Heart left ventricle (tissue), 16 donors: ENCODE results near the gene KCND1. TPM values are rescaled to one million over a fixed set of nuclear protein-coding genes. Genes with fewer than 3 reads are reported as not detected.
A peak's percentile ranks its signal among the peaks of the same experiment; 100 is the strongest.

Experiments
- ATAC-seq, 4 donors: fragments of 200-7000 bp; cut with Tn5 transposase; one replicate each; pipeline ENCODE4 v1.9.1; 2020 to 2022; ENCODE audit warnings: moderate library complexity in 4 of 4, mild to moderate bottlenecking in 3 of 4, moderate number of reproducible peaks in 1 of 4
- DNase-seq, 5 donors: peaks; one replicate each; pipeline ENCODE4 v3.0.0-alpha.2; 2020
- H3K27ac ChIP-seq, 12 donors: fragments of 200-600 bp; sonication (generic) in 4 of 12; one replicate each; pipeline versions ENCODE4 v1.5.0 to v1.8.0; 2016 to 2022; ENCODE audit warnings: mild to moderate bottlenecking in 2 of 12
- H3K27me3 ChIP-seq, 9 donors: fragments of 200-600 bp; sonication (generic) in 2 of 9; one replicate each; pipeline versions ENCODE4 v1.5.1 to v1.8.0; 2016 to 2022; ENCODE audit warnings: mild to moderate bottlenecking in 3 of 9
- H3K36me3 ChIP-seq, 9 donors: fragments of 200-600 bp; sonication (generic) in 2 of 9; one replicate each; pipeline versions ENCODE4 v1.5.0 to v1.8.0; 2018 to 2022; ENCODE audit warnings: mild to moderate bottlenecking in 2 of 9
- H3K4me1 ChIP-seq, 12 donors: fragments of 200-600 bp; sonication (generic) in 4 of 12; one replicate each; pipeline versions ENCODE4 v1.5.0 to v1.8.0; 2016 to 2022; ENCODE audit warnings: mild to moderate bottlenecking in 3 of 12
- H3K4me3 ChIP-seq, 12 donors: fragments of 200-600 bp; sonication (generic) in 4 of 12; one replicate each; pipeline versions ENCODE4 v1.5.0 to v1.8.0; 2017 to 2022; ENCODE audit warnings: mild to moderate bottlenecking in 9 of 12, moderate library complexity in 4 of 12
- H3K9me3 ChIP-seq, 12 donors: fragments of 200-600 bp; sonication (generic) in 4 of 12; one replicate each; pipeline versions ENCODE4 v1.5.0 to v1.8.0; 2016 to 2022; ENCODE audit warnings: mild to moderate bottlenecking in 1 of 12
- CTCF ChIP-seq, 12 donors: fragments of 200-600 bp; sonication (generic) in 4 of 12; IDR thresholded peaks; one replicate each; pipeline versions ENCODE4 v1.5.0 to v1.8.0; 2018 to 2022; ENCODE audit warnings: antibody characterized with exemption in 12 of 12, mild to moderate bottlenecking in 5 of 12
- POLR2A ChIP-seq, 2 donors: fragments of 450-650 bp; IDR thresholded peaks; one replicate each; pipeline ENCODE4 v1.6.1; 2017; ENCODE audit warnings: antibody characterized with exemption in 2 of 2, mild to moderate bottlenecking in 2 of 2, moderate library complexity in 2 of 2
- WGBS, 4 donors: extraction: QIAGEN DNeasy Blood & Tissue Kit in 2 of 4; methylation state at CpG; one replicate each; pipeline versions ENCODE4 v1.1.5 to v1.1.7; 2013 to 2018; 5-methylcytosine and 5-hydroxymethylcytosine counted together
- intact Hi-C, 10 donors: fragments of 100-400 bp; cut with DNase I; formaldehyde crosslinking; loops; one replicate each; pipeline versions ENCODE4 v1.11.1 to v1.14.2; 2022
- polyA plus RNA-seq, 2 donors: library from polyadenylated mRNA; stranded (reverse); fragments of 200-250 nt; gene quantifications; one replicate each; pipeline ENCODE4 v1.2.3, GENCODE V29; 2013
- total RNA-seq, 9 donors: library from RNA; depleted of rRNA in 2 of 9; stranded (reverse); fragments of >200 nt in 2 of 9; fragmentation: NEBNext Ultra II Directional in 3 of 9; extraction: Animal tissue kit (Norgen Biotek cat#: 25700) in 3 of 9; gene quantifications; one replicate each; pipeline versions ENCODE4 v1.1.0 to v1.2.4, GENCODE V29; 2016 to 2023
- donor health status: ischemic (EF 13 %, LVEDD 7.1; RV severe dilation, severe dysfunction).
- donor health status: healthy with polysubstance abuse.
- donor health status: DM: no; HTN: yes; CAD: no.
- donor health status: DM: no; HTN: no; CAD: no.
- donor health status: ischemic (EF 25% LVEDD 6.9; RV normal size, moderate dysfunction).
- donor health status: ischemic (EF 25% LVEDD 5.7; RV mildly dilated, moderate dysfunction).
- donor health status: healthy.
- donor health status: DM: yes; HTN: yes; CAD: no.
- donor health status: ischemic (EF 35%, LVEDD 5.7; RV mildly dilated, moderate dysfunction).
- donor health status: nonischemic (EF 11% LVEDD 7.7; RV severe dilation, severe dysfunction).
- donor health status: DM: yes; HTN: yes; CAD: no.
- donor health status: PGD.
- donor health status: ischemic (EF 29% LVEDD 5.4; RV normal size, mild dysfunction).
- donor health status: nonischemic (EF 23%, LVEDD 6.1; RV moderate dilation, normal function).

Gene KCND1
- total and polyA plus RNA-seq, 11 donors = 0.09 to 1.5 (median 0.29) TPM

GRCh38 chrX:48956728-48957414 lies 14.8 kb downstream of the KCND1 start:
- Histone ChIP-seq H3K4me1 (peaks cover 0 to 51% (median 23%) of the 10 kb centered on the region in 12 donors), H3K9me3 (peaks cover 0 to 5% (median 0%) of the 10 kb centered on the region in 12 donors), H3K4me3 (peak overlapping the region; percentile 49 to 87 (median 71)), H3K27me3 (no peaks in the 10 kb centered on the region), H3K36me3 (peaks cover 0 to 13% (median 0%) of the 10 kb centered on the region in 9 donors), H3K27ac (peak overlapping the region in 11 of 12 donors; percentile 46 to 99 (median 92))
- WGBS, 4 donors = 1 to 44% (median 19%) methylated on average over 32 to 61 of the region's 61 CpGs
- ATAC-seq (no peak), DNase-seq (peak in 3 of 5 donors; percentile 17 to 33 (median 21))
- intact Hi-C loops = loop anchor here in 5 of 10 donors (5.0 to 10.0 kb wide), 4 partner anchors 45 to 148 kb away; partner anchors contain the start of genes TFE3 (in 4 of the 5) and GRIPAP1 (in 1 of the 5)
- TF ChIP-seq POLR2A (IDR thresholded peaks at IDR 0.05) (no peak), CTCF (IDR thresholded peaks at IDR 0.05) (no peak)

- no peak overlapping the region for H3K4me3 ChIP-seq
- WGBS, 4 donors = 56 to 96% (median 91%) methylated on average over 1 of the region's 1 CpG
- no peaks in the 10 kb centered on the region for H3K9me3 ChIP-seq
- ATAC-seq (no peak), DNase-seq (no peak)
- peaks cover 0 to 7% (median 3%) of the 10 kb centered on the region in 9 donors for H3K36me3 ChIP-seq
- no peak for TF ChIP-seq POLR2A (IDR thresholded peaks at IDR 0.05)
- TF ChIP-seq CTCF (IDR thresholded peaks at IDR 0.05) = no peak
- no peak overlapping the region for H3K27ac ChIP-seq
- peaks cover 0 to 24% (median 3%) of the 10 kb centered on the region in 12 donors for H3K4me1 ChIP-seq
- no peaks in the 10 kb centered on the region for H3K27me3 ChIP-seq
- intact Hi-C loops = no loop called here
These were observed 23.1 kb downstream of the KCND1 start for GRCh38 chrX:48948589-48948988.

GRCh38 chrX:48945517-48946348 lies 25.9 kb downstream of the KCND1 start:
- Histone ChIP-seq H3K36me3 (peaks cover 0 to 16% (median 11%) of the 10 kb centered on the region in 9 donors), H3K27me3 (no peaks in the 10 kb centered on the region), H3K9me3 (no peaks in the 10 kb centered on the region), H3K4me1 (peaks cover 0 to 17% (median 3%) of the 10 kb centered on the region in 12 donors), H3K4me3 (no peak overlapping the region), H3K27ac (no peak overlapping the region)
- intact Hi-C loops = no loop called here
- no peak for TF ChIP-seq POLR2A (IDR thresholded peaks at IDR 0.05)
- peak; percentile 36 to 78 (median 61) for TF ChIP-seq CTCF (IDR thresholded peaks at IDR 0.05)
- peak in 4 of 5 donors; percentile 28 to 63 (median 38) for DNase-seq
- 51 to 57% (median 55%) methylated on average over 8 of the region's 8 CpGs for WGBS, 4 donors
- ATAC-seq = peak in 3 of 4 donors; percentile 59 to 66 (median 63)

- TF ChIP-seq POLR2A (IDR thresholded peaks at IDR 0.05) = no peak
- no peak for TF ChIP-seq CTCF (IDR thresholded peaks at IDR 0.05)
- intact Hi-C loops = no loop called here
- WGBS, 4 donors = 57 to 95% (median 75%) methylated on average over 2 of the region's 2 CpGs
These were observed 28.7 kb downstream of the KCND1 start for GRCh38 chrX:48942895-48943294.

More at GRCh38 chrX:48942895-48943294, 28.7 kb downstream of the KCND1 start:
- peaks cover 0 to 44% (median 6%) of the 10 kb centered on the region in 12 donors for H3K4me1 ChIP-seq
- no peak overlapping the region for H3K27ac ChIP-seq
- no peaks in the 10 kb centered on the region for H3K27me3 ChIP-seq
- peaks cover 0 to 16% (median 9%) of the 10 kb centered on the region in 9 donors for H3K36me3 ChIP-seq
- ATAC-seq = no peak
- H3K4me3 ChIP-seq = no peak overlapping the region
- DNase-seq = no peak
- H3K9me3 ChIP-seq = no peaks in the 10 kb centered on the region
